K562 (cell line): Measurements from ENCODE around the gene FOXJ2.
"Not testable (repeated sequence)": the region's sequence is repeated elsewhere in the genome, so short reads cannot be mapped to it uniquely, and the experiment has no call there.

Experiments used
- CREB1 ChIP-seq, 2 experiments: sonication (generic) in 1 of 2; formaldehyde crosslinking in 1 of 2; IDR thresholded peaks; 2 replicates each; pipeline versions ENCODE4 v1.6.1 to v1.8.0; 2012 to 2022; ENCODE audit warnings: inconsistent platforms in 1 of 2, mild to moderate bottlenecking in 1 of 2, missing genetic modification reagents in 1 of 2, moderate library complexity in 1 of 2
- ELF1 ChIP-seq: fragments of 200-800 bp; sonication (Bioruptor generic); IDR thresholded peaks from 2 replicates; pipeline ENCODE4 v1.6.1; 2016; ENCODE audit warnings: missing genetic modification characterization, missing compliant biosample characterization
- GABPB1 ChIP-seq: sonication (generic); formaldehyde crosslinking; IDR thresholded peaks from 2 replicates; pipeline ENCODE4 v1.8.0; 2022; ENCODE audit warnings: mild to moderate bottlenecking, missing genetic modification reagents
- GATA2 ChIP-seq: sonication (generic); formaldehyde crosslinking; IDR thresholded peaks from 2 replicates; pipeline ENCODE4 v1.4.0; 2020; ENCODE audit warnings: mild to moderate bottlenecking, missing genetic modification reagents
- HNRNPLL ChIP-seq: fragments of 200-400 bp; formaldehyde crosslinking; IDR thresholded peaks from 2 replicates; pipeline ENCODE4 v1.6.1; 2017; ENCODE audit warnings: low read length, low read depth, mild to moderate bottlenecking; ENCODE audit not compliant: poor library complexity, severe bottlenecking
- KDM4B ChIP-seq, 2 experiments: fragments of 450-650 bp in 1 of 2; sonication (generic) in 1 of 2; IDR thresholded peaks; 2 replicates each; pipeline ENCODE4 v1.6.1; 2016 to 2017; ENCODE audit warnings: borderline replicate concordance in 2 of 2, antibody characterized with exemption in 1 of 2, low read depth in 1 of 2, mild to moderate bottlenecking in 1 of 2
- STAG1 ChIP-seq: sonication (generic); formaldehyde crosslinking; IDR thresholded peaks from 2 replicates; pipeline ENCODE4 v1.5.0; 2020; ENCODE audit warnings: missing genetic modification reagents, borderline replicate concordance
- ZKSCAN1 ChIP-seq: fragments of 150-350 bp; IDR thresholded peaks from 2 replicates; pipeline ENCODE4 v1.6.1; 2016; ENCODE audit warnings: low read depth, low read length
- ZNF184 ChIP-seq: sonication (generic); formaldehyde crosslinking; IDR thresholded peaks from 2 replicates; pipeline ENCODE4 v1.5.0; 2020; ENCODE audit warnings: missing genetic modification reagents
- ZNF253 ChIP-seq: fragments of 250-450 bp; sonication (Bioruptor Pico); conservative IDR thresholded peaks from 2 replicates; pipeline ENCODE4 v1.6.1; 2021; ENCODE audit warnings: mild to moderate bottlenecking

DNA sequence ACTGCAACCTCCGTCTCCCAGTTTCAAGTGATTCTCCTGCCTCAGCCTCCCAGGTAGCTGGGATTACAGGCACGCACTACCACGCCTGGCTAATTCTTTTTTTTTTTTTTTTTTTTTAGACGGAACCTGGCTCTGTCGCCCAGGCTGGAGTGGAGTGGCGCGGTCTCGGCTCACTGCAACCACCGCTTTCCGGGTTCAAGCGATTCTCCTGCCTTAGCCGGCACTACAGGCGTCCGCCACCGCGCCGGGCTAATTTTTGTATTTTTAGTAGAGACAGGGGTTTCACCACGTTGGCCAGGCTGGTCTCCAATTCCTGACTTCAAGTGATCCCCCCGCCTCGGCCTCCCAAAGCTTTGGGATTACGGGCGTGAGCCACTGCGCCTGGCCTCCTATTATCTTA is 1.5 kb upstream of the FOXJ2 start:
- TF ChIP-seq ELF1 (tag); ZNF253 (CRISPR knock-in tag); ZKSCAN1; GATA2 (CRISPR knock-in tag); GABPB1; ZNF184; STAG1 (CRISPR knock-in tag); HNRNPLL; KDM4B (IDR thresholded peaks at IDR 0.05; ENCODE audit: borderline replicate concordance in 2 of 2, low read depth in 1 of 2); CREB1 (IDR thresholded peaks at IDR 0.05); CREB1 (CRISPR knock-in tag; IDR thresholded peaks at IDR 0.05): not testable (repeated sequence)
